Lung microvascular endothelial cell (primary cell): ENCODE data around the gene HMG20B. TPM values are rescaled to one million over a fixed set of nuclear protein-coding genes. Genes with fewer than 3 reads are reported as not detected.
"Not testable (repeated sequence)": the region's sequence is repeated elsewhere in the genome, so short reads cannot be mapped to it uniquely, and the experiment has no call there.

Source experiments
- DNase-seq, 2 donors: peaks; one replicate each; pipeline versions ENCODE4 v3.0.0 to v3.0.0-alpha.2; 2010; ENCODE audit warnings: low read depth in 2 of 2
- total RNA-seq: library from RNA; depleted of rRNA; stranded (reverse); fragments of >200 nt; gene quantifications from 2 replicates; pipeline ENCODE4 v1.2.1, GENCODE V29; 2014

HMG20B gene
- total RNA-seq, 1 donor from 2014 or later = 60.5 TPM

DNA sequence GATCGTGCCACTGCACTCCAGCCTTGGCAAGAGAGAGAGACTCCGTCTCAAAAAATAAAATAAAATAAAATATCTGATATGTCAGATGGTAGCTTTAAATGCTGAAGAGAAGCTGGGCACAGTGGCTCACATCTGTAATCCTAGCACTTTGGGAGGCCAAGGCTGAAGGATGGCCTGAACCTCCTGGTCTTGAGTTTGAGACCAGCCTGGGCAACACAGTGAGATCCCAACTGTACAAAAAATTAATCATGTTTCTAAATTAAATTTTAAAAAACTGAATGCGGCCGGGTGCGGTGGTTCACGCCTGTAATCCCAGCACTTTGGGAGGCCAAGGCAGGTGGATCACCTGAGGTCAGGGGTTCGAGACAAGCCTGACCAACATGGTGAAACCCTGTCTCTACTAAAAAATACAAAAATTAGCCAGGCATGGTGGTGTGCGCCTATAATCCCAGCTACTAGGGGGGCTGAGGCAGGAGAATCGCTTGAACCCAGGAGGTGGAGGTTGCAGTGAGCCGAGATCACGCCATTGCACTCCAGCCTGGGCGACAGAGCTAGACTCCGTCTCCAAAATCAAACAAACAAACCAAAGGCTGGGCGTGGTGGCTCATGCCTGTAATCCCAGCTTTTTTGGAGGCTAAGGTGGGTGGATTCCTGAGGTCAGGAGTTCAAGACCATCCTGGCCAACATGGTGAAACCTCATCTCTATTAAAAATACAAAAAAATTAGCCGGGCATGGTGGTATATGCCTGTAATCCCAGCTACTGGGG is 11.5 kb downstream of the HMG20B start:
- DNase-seq = not testable (repeated sequence)

DNA sequence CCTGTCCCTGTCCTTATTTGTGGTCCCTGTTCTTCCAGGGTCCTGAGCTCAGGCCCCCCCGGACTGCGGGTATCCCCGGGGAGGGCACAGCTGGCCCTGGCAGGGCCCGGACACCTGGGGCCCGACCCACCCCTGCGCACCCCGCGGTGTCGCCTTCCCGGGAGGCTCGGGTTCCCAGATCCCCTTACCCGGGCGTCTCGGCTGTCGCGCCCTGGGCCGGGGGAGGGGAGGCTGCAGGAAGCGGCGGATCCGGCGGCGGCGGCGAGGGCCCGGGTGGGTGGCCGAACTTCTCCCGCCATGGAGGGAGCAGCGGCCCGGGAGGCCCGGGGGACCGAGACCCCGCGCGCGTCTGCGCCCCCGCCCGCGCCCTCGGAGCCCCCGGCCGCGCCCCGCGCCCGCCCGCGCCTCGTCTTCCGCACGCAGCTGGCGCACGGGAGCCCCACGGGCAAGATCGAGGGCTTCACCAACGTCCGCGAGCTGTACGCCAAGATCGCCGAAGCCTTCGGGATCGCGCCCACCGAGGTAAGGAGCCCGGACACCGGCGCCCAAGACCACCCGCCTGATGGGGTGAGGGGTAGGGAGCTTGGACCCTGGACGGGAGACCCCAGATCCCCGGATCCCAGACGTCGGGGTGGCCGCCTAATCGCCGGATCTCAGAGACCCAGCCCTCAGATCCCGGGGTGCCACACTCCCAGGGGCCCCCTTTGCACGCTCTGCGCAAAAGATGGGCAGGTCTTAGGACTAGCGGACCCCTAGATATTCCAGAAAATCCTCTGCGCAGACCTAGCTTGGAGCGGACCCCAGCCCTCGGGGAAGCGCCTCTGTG is 12.8 kb downstream of the HMG20B start, which contains the start of gene GIPC3:
TSS of gene GIPC3 (plus strand) at position 178 of the 826 bp plus-strand sequence. CDS start at position 298, 120 bp downstream.
- no peak for DNase-seq

DNA sequence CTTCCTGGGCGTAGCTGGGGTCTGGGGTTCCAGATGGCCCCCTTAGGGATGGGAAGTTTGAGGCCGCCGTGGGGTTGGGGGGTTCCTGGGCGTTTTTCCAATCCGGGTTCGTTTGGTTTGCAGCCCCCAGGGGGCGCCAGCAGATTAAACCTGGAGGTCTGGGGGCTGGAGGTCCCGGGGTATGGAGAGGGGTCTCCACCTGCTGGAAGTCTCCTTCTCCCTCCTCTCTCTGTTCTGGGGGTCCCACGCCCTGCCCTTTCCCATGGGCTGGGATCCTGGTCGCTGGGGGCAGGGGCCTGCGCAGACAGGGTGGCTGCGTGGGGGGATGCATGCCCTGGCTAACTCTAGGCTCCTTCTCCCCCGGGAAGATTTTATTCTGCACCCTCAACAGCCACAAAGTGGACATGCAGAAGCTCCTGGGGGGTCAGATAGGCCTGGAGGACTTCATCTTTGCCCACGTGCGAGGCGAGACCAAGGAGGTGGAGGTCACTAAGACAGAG is 13.4 kb downstream of the HMG20B start:
- DNase-seq = no peak

DNA sequence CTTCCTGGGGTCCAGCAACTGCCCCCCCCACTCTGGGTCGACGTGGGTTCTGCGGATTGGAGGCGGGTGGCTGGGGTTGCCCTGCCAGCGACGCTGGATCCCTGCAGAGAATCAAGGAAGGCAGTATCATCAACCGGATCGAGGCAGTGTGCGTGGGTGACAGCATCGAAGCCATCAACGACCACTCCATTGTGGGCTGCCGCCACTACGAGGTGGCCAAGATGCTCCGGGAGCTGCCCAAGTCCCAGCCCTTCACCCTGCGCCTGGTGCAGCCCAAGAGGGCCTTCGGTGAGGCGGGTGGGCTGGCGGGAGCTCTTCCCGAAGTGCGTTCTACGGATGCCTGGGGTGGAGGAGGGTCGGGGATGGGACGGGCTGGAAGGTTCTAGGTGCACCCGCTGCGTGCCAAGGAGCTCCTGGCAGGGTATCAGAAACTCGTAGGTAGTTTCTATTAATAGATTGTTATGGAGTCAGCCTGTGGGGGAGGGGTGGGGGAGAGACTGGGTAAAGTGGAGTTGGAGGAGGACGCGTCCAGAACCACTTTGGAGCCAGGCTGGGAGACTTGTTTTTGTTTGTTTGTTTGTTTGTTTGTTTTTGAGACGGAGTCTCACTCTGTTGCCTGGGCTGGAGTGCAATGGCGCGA is 14.1 kb downstream of the HMG20B start:
- no peak for DNase-seq

DNA sequence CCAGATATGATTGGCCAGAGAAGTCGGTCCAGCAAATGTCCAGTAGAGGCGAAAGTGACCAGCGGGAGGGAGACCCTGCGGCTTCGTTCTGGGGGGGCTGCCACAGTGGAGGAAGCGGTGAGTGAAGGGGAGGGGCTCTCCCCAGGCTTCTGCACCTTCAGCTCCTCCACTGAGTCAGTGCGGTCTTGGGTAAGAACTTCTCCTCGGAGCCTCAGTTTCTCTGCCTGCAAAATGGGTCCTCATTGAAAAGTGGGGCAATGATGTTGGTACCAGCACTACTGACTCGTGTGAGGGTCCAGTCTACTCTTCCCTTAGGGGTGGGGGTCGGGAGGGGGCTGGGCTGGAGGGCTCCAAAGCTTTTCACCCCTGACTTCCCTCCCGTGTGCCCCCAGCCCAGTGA is 16.7 kb downstream of the HMG20B start:
- no peak for DNase-seq

DNA sequence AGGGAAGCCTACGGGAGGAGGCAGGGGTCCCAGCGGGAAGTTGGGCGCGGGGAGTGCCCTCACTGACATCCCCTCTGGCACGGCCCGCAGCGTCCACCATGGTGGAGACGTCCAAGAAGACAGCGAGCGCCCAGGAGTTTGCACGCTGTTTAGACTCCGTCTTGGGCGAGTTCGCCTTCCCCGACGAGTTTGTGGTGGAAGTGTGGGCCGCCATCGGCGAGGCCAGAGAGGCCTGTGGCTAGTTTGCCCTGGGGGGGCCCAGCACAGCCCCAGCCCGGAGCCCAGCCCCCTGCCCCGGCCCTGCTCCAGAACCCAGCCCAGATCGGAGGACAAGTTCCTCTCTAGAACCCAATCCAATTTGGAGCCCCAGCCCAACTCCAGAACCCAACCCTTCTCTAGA is 17.2 kb downstream of the HMG20B start:
- no peak for DNase-seq

DNA sequence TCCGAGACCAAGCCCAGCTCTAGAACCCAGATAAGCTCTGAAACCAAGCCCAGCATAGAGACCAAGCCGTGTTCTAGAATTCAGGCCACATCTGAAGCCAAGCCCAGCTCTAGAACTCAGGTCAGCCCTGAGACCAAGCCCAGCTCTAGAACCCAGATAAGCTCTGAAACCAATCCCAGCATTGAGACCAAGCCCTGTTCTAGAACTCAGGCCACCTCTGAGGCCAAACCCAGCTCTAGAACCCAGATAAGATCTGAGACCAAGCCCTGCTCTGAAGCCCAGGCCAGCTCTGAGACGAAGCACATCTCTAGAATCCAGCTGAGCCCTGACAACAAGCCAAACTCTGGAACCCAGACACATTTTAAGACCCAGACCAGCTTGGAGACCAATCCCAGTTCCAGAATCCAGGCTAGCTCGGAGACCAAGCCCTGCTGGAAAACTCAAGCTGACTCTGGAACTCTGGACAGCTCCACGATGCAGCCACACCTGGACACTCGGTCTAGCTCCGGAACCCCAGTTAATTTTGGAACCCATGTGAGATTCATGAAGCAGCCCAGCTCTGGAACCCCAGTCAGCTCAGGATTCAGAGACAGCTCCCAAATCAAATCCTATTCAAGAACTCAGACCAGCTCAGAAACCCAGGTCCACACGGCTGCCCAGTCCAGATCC is 18.4 kb downstream of the HMG20B start:
- DNase-seq = no peak

DNA sequence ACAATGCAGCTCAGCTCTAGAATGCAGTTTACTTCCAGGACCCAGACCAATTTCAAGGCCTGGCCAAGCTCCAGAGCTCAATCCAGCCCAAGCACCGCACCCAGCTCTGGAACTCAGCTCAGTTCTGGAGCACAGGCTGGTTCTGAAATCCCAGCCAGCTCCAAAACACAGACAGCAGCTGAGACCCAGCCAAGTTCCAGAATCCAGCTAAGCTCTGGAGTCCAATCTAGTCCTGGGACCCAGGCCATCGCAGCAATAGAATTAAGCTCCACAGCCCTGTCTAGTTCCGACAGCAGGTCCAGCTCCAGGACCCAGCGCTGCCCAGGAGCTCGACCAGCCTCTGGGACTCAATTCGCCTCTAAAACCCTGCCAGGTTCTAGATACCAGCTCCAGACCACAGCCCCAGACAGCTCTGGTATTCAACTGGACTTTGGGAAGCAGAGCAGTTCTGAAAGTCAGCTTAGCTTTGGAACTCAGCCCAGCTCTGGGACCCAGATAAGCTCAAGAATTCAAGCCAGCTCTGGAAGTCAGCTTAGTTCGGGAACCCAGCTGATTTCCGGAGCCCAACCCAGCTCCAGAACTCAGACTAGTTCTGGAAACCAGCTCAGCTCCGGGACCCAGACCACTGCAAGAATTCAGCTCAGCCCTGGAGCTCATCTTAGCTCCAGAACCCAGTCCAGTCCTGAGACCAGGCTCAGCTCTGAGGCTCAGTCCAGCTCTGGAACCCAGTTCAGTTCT is 19.3 kb downstream of the HMG20B start:
- no peak for DNase-seq

DNA sequence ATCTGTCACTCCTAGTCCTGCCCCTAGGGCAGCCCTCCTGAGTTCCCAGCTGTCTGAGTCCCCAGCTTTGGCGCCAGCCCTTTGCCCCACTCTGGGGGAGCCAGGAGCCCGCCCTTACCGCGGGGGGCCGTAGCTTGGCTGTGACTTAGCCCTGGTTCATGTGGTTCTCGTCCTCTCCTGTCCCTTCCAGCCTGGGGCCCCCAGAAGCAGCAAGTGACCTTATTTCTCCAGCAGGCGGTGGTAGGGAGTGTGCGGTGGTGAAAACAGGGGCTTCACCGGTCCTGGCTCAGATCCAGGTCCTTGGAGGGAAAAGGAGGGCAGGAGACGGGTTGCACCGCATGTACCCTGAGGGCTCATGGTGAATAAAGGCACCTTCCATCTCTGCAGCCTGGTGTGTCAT is 20.4 kb downstream of the HMG20B start:
- no peak for DNase-seq

DNA sequence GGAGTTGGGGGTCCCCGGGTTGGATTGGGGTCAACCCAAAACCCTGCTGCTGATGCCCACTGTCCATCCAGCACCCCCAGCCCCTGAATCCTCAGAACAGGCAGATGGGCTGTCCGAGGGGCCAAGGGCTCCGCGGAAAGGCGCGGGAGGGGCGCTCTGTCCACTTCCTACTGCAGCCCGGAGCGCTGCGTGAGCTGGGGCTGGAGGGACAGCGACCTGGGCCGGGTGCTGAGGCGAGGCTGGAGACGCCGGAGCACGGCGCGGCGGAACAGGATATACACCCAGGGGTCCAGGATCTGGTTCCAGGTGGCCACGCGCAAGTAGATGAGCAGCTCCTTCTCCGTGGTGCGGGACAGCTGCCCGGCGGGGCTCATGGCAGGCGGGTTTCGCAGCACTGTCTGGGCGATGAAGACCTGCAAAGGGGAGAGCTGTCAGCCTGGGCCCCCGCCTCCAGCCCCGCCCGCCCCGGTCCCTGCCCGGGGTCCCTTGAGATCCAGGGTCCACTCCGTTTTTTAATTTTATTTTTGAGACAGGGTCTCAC is 22.8 kb downstream of the HMG20B start:
- DNase-seq = no peak

DNA sequence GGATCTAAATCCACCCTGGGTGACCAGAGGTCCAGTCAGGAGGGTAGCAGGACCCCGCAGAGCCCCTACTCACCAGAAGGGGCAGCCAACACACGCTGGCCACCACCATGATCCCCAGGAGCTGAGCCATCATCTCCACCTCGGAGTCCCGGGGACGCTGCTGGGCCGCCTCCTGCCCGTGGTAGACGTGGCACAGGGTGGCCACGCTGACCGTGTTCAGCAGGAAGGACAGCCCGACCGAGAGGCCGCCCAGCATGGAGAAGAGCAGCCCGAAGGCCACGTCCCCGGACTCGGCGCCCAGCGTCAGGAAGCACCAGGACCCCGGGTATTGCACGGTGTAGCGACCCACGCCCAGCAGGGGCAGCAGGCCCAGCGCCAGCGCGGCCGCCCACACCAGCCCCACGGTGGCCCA is 27.0 kb downstream of the HMG20B start:
- no peak for DNase-seq

DNA sequence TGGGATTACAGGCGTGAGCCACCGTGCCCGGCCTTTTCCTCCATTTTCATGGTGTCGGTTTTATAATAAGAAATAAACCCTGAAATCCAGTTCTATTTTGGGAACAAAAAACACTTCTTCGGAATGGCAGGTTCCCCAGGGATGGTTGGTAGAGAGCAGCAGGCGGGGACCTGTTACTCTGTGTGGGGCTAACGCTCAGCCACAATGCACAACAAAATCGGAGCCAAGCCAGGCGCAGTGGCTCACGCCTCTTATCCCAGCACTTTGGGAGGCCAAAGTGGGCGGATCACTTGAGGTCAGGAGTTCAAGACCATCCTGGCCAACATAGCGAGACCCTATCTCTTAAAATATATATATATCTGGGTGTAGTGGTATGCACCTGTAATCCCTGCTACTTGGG is 28.3 kb downstream of the HMG20B start:
- DNase-seq = no peak

DNA sequence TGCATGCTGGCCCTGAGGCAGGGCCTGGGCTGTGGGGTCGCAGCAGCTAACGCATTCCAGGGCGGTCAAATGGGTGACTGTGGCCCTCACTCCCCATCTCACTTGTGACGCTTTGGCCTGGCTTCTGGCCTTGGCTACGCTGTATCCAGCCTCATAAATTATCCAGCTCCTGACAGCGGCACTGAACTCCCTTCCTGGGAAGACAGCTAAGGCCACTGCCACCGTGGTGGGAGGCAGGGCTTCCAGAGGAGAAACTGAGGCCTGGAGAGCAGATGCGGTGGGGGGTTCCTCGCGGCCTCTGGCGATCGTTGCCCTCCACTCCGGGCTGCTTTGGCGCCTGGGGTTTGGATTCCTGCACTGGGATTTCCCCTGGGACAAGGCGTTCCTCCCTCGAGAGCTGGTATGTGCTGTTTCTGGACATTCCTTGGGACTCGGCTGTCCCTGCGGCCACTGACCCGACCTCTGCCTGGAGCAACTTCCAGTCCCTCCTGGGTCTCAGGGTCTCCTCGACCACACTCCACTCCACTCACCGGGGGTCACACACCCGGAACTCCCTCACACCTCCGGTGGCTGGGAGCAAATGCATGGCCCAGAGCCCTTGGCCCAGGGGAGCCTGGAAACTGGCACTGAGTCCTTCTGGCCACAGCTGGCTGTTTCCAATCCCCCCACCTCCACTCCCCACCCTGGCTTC is 30.5 kb downstream of the HMG20B start:
- DNase-seq = no peak

DNA sequence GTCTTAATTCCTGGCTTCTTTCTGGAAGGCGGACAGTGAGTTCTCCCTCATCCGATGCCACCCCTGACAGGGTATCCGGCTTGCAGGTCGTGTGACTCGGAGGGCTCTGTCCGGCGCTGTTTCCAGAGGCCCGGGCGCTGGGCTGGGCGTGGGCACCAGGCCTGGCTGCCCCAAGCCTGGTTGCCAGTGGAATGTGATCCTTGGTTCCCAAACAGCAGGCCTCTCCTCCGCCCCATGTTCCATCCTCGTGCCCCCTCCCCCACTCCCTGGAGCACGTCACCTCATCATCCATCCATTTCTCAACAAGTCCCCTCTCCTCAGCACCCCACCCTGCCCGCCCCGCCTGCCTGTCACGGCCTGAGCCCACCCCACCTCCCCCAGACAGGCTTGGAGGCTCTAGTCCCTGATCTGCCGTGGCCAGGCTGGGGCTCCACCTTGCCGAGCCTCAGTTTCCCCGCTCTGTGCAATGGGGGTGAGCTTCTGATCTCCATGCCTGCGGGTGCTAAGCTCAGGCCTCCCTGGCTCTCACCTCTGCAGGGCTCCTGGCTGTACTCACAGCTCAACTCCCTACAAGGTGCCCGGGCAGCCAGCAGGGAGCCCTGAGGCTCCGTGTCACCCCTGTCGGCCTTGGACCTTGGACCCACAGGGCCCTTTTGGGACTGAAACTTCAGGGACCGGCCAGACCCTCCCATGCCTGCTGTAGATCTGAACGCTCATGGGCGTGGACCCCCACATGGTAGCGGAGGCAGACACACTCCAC is 31.7 kb downstream of the HMG20B start:
- no peak for DNase-seq

DNA sequence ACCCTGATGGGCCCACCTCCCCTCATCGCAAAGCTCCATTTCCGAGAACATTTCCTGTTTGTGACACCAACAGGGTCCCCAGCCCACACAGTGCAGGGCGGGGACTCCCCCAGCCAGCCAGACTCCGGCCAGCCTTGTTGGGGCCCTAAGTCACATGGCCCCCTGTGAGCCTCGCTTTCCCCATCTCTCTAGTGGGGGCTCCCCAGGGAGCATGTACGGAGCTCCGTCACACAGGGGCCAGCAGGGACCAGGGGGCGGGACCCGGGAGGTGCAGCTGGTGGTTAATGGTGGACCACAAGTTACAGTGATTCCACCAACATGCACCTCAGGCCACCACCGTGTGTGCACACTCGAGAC is 32.2 kb downstream of the HMG20B start:
- no peak for DNase-seq

DNA sequence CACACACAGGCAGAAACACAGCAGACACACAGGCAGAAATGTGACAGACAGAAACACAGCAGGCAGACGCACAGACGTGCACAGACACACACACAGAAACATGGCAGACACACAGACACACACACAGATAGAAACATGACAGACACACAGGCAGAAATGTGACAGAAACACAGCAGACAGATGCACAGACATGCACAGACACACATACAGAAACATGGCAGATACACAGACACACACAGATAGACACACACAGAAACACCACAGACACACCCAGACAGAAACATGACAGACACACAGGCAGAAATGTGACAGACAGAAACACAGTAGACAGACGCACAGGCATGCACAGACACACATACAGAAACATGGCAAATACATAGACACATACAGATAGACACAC is 32.6 kb downstream of the HMG20B start:
- DNase-seq = no peak

DNA sequence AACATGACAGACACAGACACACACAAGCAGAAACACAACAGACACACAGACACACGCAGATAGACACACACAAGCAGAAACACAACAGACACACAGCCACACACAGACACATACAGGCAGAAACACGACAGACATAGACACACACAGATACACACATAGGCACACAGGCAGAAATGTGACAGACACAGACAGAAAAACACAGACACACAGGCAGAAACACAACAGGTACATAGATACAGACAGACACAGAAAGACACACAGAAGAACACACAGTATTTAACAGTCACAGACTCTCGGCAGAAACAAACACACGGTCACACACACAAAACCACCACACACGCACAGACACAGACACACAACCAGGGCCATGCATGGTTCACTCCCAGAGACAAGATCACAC is 33.0 kb downstream of the HMG20B start:
- DNase-seq = no peak

DNA sequence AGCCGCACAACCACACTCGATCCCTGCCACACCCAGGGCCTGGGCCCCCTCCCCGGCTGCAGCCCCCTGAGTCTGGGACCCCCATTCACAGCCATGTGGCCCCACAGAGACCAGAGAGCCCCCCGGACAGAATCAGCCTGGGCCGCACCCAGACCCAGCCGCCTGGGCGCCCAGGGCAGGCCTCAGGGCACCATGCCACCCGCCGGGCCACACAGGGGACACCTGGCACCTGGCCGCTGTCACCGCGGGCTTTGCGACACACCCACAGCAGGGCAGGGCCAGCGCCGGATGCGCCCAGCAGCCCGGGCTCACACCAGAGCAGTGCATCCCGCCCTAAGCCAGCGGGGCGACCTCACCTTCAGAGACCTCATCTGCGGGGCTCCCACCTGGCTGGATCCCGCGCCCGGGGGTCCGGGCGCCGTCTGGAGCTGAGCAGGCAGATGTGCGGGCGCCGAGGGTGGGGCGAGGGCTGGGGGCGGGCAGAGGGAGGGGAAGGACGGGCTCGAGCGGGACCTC is 33.5 kb downstream of the HMG20B start:
- DNase-seq = peak in 1 of 2 donors; percentile 28

DNA sequence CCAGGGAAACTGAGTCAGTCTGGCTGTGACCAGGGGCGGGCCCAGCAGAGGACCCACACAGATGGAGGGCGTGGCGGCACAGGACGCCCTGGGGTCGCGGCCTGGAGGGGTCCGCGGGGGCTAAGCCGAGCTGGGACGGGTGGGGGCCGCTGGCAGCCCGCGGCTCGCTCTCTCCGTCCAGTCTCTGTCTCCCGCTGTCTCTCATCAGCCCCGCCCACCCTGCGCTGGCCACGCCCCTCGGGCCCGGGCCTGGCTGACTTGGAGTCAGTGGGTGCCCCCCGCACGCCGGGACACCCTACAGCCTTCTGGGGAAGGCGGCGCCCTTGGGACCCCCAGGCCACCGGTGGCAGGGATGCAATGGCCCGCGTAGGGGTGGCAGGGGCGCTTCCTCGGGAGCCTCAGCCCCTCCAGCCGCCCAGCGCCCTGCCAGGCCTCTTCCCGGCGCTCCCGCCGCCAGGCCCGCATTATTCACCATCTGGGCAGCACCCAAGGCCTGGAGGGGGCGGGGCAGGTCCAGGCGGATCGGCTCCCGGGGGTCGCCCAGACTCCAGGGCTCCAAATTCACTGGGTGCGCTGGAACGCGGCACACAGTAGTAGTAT is 34.0 kb downstream of the HMG20B start, which contains the start of gene TBXA2R:
TSS of gene TBXA2R (minus strand) at position 186 of the 600 bp plus-strand sequence. CDS start 6,241 bp downstream, outside the sequence.
- DNase-seq = peak; percentile 51 to 63
